IMR-90 (cell line): ENCODE data around the gene PLA2G4B. TPM values are rescaled to one million over a fixed set of nuclear protein-coding genes. Genes with fewer than 3 reads are reported as not detected.

Experiments
- ATAC-seq: fragments of 200-7000 bp; cut with Tn5 transposase; 2 replicates; pipeline ENCODE4 v1.9.1; 2020; ENCODE audit warnings: low read depth, mild to moderate bottlenecking, moderate library complexity
- BruUV-seq: library from RNA; stranded (reverse); fragments of 400-500 nt; replicated peaks from 2 replicates; lab custom pipeline; 2021; lab: Mats Ljungman, UMichigan
- CTCF ChIA-PET: fragments of 300-600 bp; formaldehyde crosslinking; extraction: SDS; loops from one replicate; lab custom pipeline; 2021; ENCODE audit warnings: antibody characterized with exemption; lab: Yijun Ruan, JAX
- POLR2A ChIA-PET: fragments of 300-600 bp; sonication (Branson Sonifier 250); formaldehyde crosslinking; loops from one replicate; lab custom pipeline; 2022; ENCODE audit warnings: antibody characterized with exemption; ENCODE audit not compliant: unreplicated experiment; lab: Charles Lee
- DNase-seq: peaks from one replicate; pipeline ENCODE4 v3.0.0; 2013
- H2AFZ ChIP-seq: replicated peaks from 2 replicates; pipeline ENCODE3; 2013; ENCODE audit warnings: low read length, mild to moderate bottlenecking; ENCODE audit not compliant: poor library complexity
- H2AK5ac ChIP-seq: 2 replicates; pipeline ENCODE4 v1.6.1; 2013; ENCODE audit warnings: low read depth, low read length, inconsistent platforms
- H2AK9ac ChIP-seq: replicated peaks from 2 replicates; pipeline ENCODE3; 2013; ENCODE audit warnings: mild to moderate bottlenecking, low read depth, low read length, moderate library complexity; ENCODE audit not compliant: poor library complexity
- H2BK120ac ChIP-seq: 2 replicates; pipeline ENCODE4 v1.6.1; 2013; ENCODE audit warnings: low read depth, low read length, inconsistent platforms
- H2BK15ac ChIP-seq: 3 replicates; pipeline ENCODE4 v1.6.1; 2013; ENCODE audit warnings: low read depth, low read length, inconsistent platforms
- H2BK20ac ChIP-seq: 2 replicates; pipeline ENCODE4 v1.6.1; 2013; ENCODE audit warnings: low read depth, mild to moderate bottlenecking, inconsistent platforms, low read length, moderate library complexity
- H2BK5ac ChIP-seq: 2 replicates; pipeline ENCODE4 v1.6.1; 2013; ENCODE audit warnings: mild to moderate bottlenecking, low read depth, low read length, inconsistent platforms; ENCODE audit not compliant: poor library complexity, severe bottlenecking
- H3K14ac ChIP-seq: replicated peaks from 2 replicates; pipeline ENCODE4 v1.6.1; 2013; ENCODE audit warnings: low read depth, low read length, inconsistent platforms
- H3K18ac ChIP-seq: 2 replicates; pipeline ENCODE4 v1.6.1; 2013; ENCODE audit warnings: low read depth, low read length, control low read depth
- H3K23ac ChIP-seq: 2 replicates; pipeline ENCODE4 v1.6.1; 2013; ENCODE audit warnings: low read depth, low read length, inconsistent platforms
- H3K27ac ChIP-seq: 2 replicates; pipeline ENCODE4 v1.5.1; 2013; ENCODE audit warnings: mild to moderate bottlenecking, control low read depth, low read length; ENCODE audit not compliant: insufficient read depth
- H3K27me3 ChIP-seq: 2 replicates; pipeline ENCODE4 v1.6.1; 2013; ENCODE audit warnings: low read length; ENCODE audit not compliant: control insufficient read depth, insufficient read depth
- H3K36me3 ChIP-seq: 2 replicates; pipeline ENCODE4 v1.6.1; 2013; ENCODE audit warnings: low read length, mixed read lengths; ENCODE audit not compliant: control insufficient read depth, insufficient read depth
- H3K4ac ChIP-seq: 2 replicates; pipeline ENCODE4 v1.6.1; 2013; ENCODE audit warnings: low read depth, low read length, inconsistent platforms
- H3K4me1 ChIP-seq: 2 replicates; pipeline ENCODE4 v1.6.1; 2013; ENCODE audit warnings: low read length, mixed read lengths; ENCODE audit not compliant: control insufficient read depth, insufficient read depth
- H3K4me2 ChIP-seq: 2 replicates; pipeline ENCODE4 v1.6.1; 2013; ENCODE audit warnings: low read depth, mild to moderate bottlenecking, control low read depth, low read length, moderate library complexity
- H3K4me3 ChIP-seq: 2 replicates; pipeline ENCODE4 v1.5.1; 2013; ENCODE audit warnings: low read depth, mild to moderate bottlenecking, control low read depth, low read length, moderate library complexity; ENCODE audit not compliant: insufficient read depth
- H3K56ac ChIP-seq: 2 replicates; pipeline ENCODE4 v1.6.1; 2013; ENCODE audit warnings: low read length, inconsistent platforms; ENCODE audit not compliant: insufficient read depth; ENCODE audit errors: extremely low read depth
- H3K79me1 ChIP-seq, 2 experiments: 2 replicates each; pipeline ENCODE4 v1.6.1; 2013; ENCODE audit warnings: low read length in 2 of 2, inconsistent platforms in 1 of 2, low read depth in 1 of 2
- H3K9ac ChIP-seq: 2 replicates; pipeline ENCODE4 v1.6.1; 2013; ENCODE audit warnings: low read depth, low read length, control low read depth
- H3K9me1 ChIP-seq: 2 replicates; pipeline ENCODE4 v1.6.1; 2013; ENCODE audit warnings: low read length, inconsistent platforms; ENCODE audit not compliant: insufficient read depth
- H3K9me3 ChIP-seq: 2 replicates; pipeline ENCODE4 v1.6.1; 2013; ENCODE audit warnings: low read length; ENCODE audit not compliant: control insufficient read depth, insufficient read depth
- H4K20me1 ChIP-seq: 2 replicates; pipeline ENCODE4 v1.6.1; 2013; ENCODE audit warnings: low read length, inconsistent platforms; ENCODE audit not compliant: insufficient read depth
- H4K5ac ChIP-seq: 2 replicates; pipeline ENCODE4 v1.6.1; 2013; ENCODE audit warnings: mild to moderate bottlenecking, low read depth, low read length, control low read depth
- H4K8ac ChIP-seq, 2 experiments: 2 replicates each; pipeline ENCODE4 v1.6.1; 2013; ENCODE audit warnings: low read depth in 2 of 2, low read length in 2 of 2, control low read depth in 1 of 2, inconsistent platforms in 1 of 2
- H4K91ac ChIP-seq: 2 replicates; pipeline ENCODE4 v1.6.1; 2013; ENCODE audit warnings: low read depth, low read length, inconsistent platforms; ENCODE audit not compliant: insufficient read depth
- CTCF ChIP-seq: conservative IDR thresholded peaks from 2 replicates; pipeline ENCODE4 v1.5.1; 2012; ENCODE audit warnings: mild to moderate bottlenecking, low read depth, low read length, improper control_type of control experiment
- ELK1 ChIP-seq: fragments of 150-350 bp; IDR thresholded peaks from 2 replicates; pipeline ENCODE4 v1.6.1; 2016; ENCODE audit warnings: low read depth, mild to moderate bottlenecking, low read length, moderate library complexity, borderline replicate concordance
- FOS ChIP-seq: fragments of 150-350 bp; IDR thresholded peaks from 2 replicates; pipeline ENCODE4 v1.6.1; 2016; ENCODE audit warnings: low read depth, low read length
- MAZ ChIP-seq: IDR thresholded peaks from 2 replicates; pipeline ENCODE4 v1.6.1; 2012; ENCODE audit warnings: low read depth, mild to moderate bottlenecking, low read length, improper control_type of control experiment, moderate library complexity, borderline replicate concordance
- NFE2L2 ChIP-seq: fragments of 150-350 bp; IDR thresholded peaks from 2 replicates; pipeline ENCODE4 v1.6.1; 2016; ENCODE audit warnings: low read depth, mild to moderate bottlenecking, low read length
- WGBS, 2 experiments: methylation state at CpG; one replicate each; pipeline versions ENCODE4 v1.1.5 to v1.1.7; 2013; ENCODE audit warnings: missing lambda C conversion rate in 2 of 2; ENCODE audit not compliant: insufficient read length in 1 of 2; ENCODE audit errors: extremely low coverage in 2 of 2; 5-methylcytosine and 5-hydroxymethylcytosine counted together
- dilution Hi-C: fragments of 300-500 bp; cut with HindIII; formaldehyde crosslinking; loops from one replicate; pipeline ENCODE4 v1.14.3; 2018; ENCODE audit warnings: low sequenced_read_pairs; ENCODE audit not compliant: unreplicated experiment
- in situ Hi-C: fragments of 300-500 bp; cut with MboI; formaldehyde crosslinking; loops from 3 replicates; pipeline ENCODE4 v1.14.3; 2019; ENCODE audit warnings: low sequenced_read_pairs, inconsistent platforms, mixed read lengths
- intact Hi-C: fragments of 100-400 bp; cut with micrococcal nuclease; formaldehyde crosslinking; loops from 2 replicates; pipeline ENCODE4 v1.10.0; 2022
- polyA plus RNA-seq, 3 experiments: library from polyadenylated mRNA; depleted of rRNA; stranded (reverse); fragments of >200 nt; gene quantifications; 2 replicates each; pipeline ENCODE4 v1.2.3, GENCODE V29; 2012; ENCODE audit warnings: low replicate concordance in 1 of 3
- total RNA-seq: library from RNA; depleted of rRNA; stranded (reverse); fragments of >200 nt; gene quantifications from 2 replicates; pipeline ENCODE4 v1.2.3, GENCODE V29; 2012

Gene PLA2G4B
- total and polyA plus RNA-seq, 2 of the 4 experiments (the other 2 are of a cell fraction) = 0.18 to 3.1 TPM

GRCh38 chr15:41878355-41878699, 39.7 kb downstream of the PLA2G4B start:
- Histone ChIP-seq H2BK5ac (no peak overlapping the region), H3K4ac (no peak overlapping the region), H3K4me3 (no peak overlapping the region), H3K14ac (no peak overlapping the region), H4K5ac (no peak overlapping the region), H3K9me1 (no peaks in the 10 kb centered on the region), H2AK5ac (no peak overlapping the region), H2BK120ac (no peak overlapping the region), H3K23ac (no peak overlapping the region), H3K36me3 (no peaks in the 10 kb centered on the region), H2AFZ (no peak overlapping the region), H3K9ac (no peak overlapping the region), H3K9me3 (no peaks in the 10 kb centered on the region), H3K79me1 (no peaks in the 10 kb centered on the region), H3K27me3 (peaks cover 42% of the 10 kb centered on the region), H2BK20ac (no peak overlapping the region), H2BK15ac (no peak overlapping the region), H4K8ac (no peak overlapping the region), H3K18ac (no peak overlapping the region), H3K4me1 (0 out of 2 replicates have a peak, but pooled peaks cover 2% of the 10 kb centered on the region), H4K91ac (no peak overlapping the region), H3K4me2 (no peak overlapping the region), H4K20me1 (peaks cover 9% of the 10 kb centered on the region; the same call in 1 of the 2 replicates), H2AK9ac (no peak overlapping the region), H3K56ac (no peak overlapping the region), H3K27ac (no peak overlapping the region)
- DNase-seq = no peak
- TF ChIP-seq CTCF (no peak), ELK1 (no peak), MAZ (no peak), FOS (no peak), NFE2L2 (no peak)
- 63% methylated on average over 3 of the region's 10 CpGs; no CpG with 5 or more reads in 1 of the 2 experiments for WGBS, 2 experiments
- no peak for ATAC-seq
- BruUV-seq = no TSS peak
- in situ Hi-C loops = no loop called here
- ChIA-PET CTCF (no interaction called here), POLR2A (no interaction called here)
- intact Hi-C loops = no loop called here
- dilution Hi-C loops = no loop called here
